SK-N-SH (cell line): ENCODE measurements around the gene PIGC.

ENCODE experiments used
- CHD2 ChIP-seq: fragments of 150-350 bp; IDR thresholded peaks from 2 replicates; pipeline ENCODE4 v1.6.1; 2018; ENCODE audit warnings: low read length; ENCODE audit not compliant: partially characterized antibody
- CTCF ChIP-seq: fragments of 200-600 bp; sonication (generic); IDR thresholded peaks from 2 replicates; pipeline ENCODE4 v1.6.1; 2017; ENCODE audit warnings: antibody characterized with exemption, mild to moderate bottlenecking, moderate library complexity
- EP300 ChIP-seq, 2 experiments: IDR thresholded peaks; 2 replicates each; pipeline versions ENCODE4 v1.4.0 to v1.6.1; 2012; ENCODE audit warnings: borderline replicate concordance in 1 of 2, low read depth in 1 of 2, low read length in 1 of 2
- EZH2phosphoT487 ChIP-seq: fragments of 200-600 bp; sonication (generic); IDR thresholded peaks from 2 replicates; pipeline ENCODE4 v1.6.1; 2017; ENCODE audit warnings: low read depth, mixed run types, mild to moderate bottlenecking, antibody characterized with exemption, moderate library complexity, borderline replicate concordance
- GABPA ChIP-seq: IDR thresholded peaks from 2 replicates; pipeline ENCODE4 v1.4.0; 2012; ENCODE audit warnings: low read depth, mild to moderate bottlenecking
- GATA2 ChIP-seq: sonication (generic); formaldehyde crosslinking; IDR thresholded peaks from 2 replicates; pipeline ENCODE4 v1.5.0; 2020; ENCODE audit warnings: mild to moderate bottlenecking, missing genetic modification reagents
- MAX ChIP-seq: IDR thresholded peaks from 2 replicates; pipeline ENCODE4 v1.4.0; 2012; ENCODE audit warnings: low read depth
- NFIC ChIP-seq: IDR thresholded peaks from 2 replicates; pipeline ENCODE4 v1.4.0; 2012; ENCODE audit warnings: borderline replicate concordance
- PBX3 ChIP-seq: IDR thresholded peaks from 2 replicates; pipeline ENCODE4; 2012
- POLR2AphosphoS5 ChIP-seq: IDR thresholded peaks from 2 replicates; pipeline ENCODE4 v1.6.1; 2012; ENCODE audit warnings: low read depth, low read length
- REST ChIP-seq: IDR thresholded peaks from 2 replicates; pipeline ENCODE4 v1.6.1; 2012; ENCODE audit warnings: mild to moderate bottlenecking, low read depth, low read length, moderate library complexity
- RFX5 ChIP-seq: IDR thresholded peaks from 2 replicates; pipeline ENCODE4 v1.6.1; 2012; ENCODE audit warnings: mild to moderate bottlenecking, improper control_type of control experiment, low read length
- SIN3A ChIP-seq: IDR thresholded peaks from 2 replicates; pipeline ENCODE4 v1.6.1; 2012; ENCODE audit warnings: low read depth, mild to moderate bottlenecking, low read length, moderate library complexity, borderline replicate concordance
- TAF1 ChIP-seq: IDR thresholded peaks from 2 replicates; pipeline ENCODE4 v1.6.1; 2012; ENCODE audit warnings: low read depth, mild to moderate bottlenecking, low read length, moderate library complexity, borderline replicate concordance

GRCh38 chr1:172448995-172449584 is 5.2 kb upstream of the PIGC start:
- TF ChIP-seq GABPA = no peak
- TF ChIP-seq MAX = no peak
- no peak for TF ChIP-seq CHD2
- no peak for TF ChIP-seq TAF1
- no peak for TF ChIP-seq CTCF
- TF ChIP-seq RFX5 = no peak
- no peak for TF ChIP-seq POLR2AphosphoS5
- TF ChIP-seq SIN3A = no peak
- no peak for TF ChIP-seq GATA2 (CRISPR knock-in tag)
- no peak for TF ChIP-seq REST
- TF ChIP-seq NFIC = no peak
- TF ChIP-seq PBX3 = no peak
- no peak for TF ChIP-seq EZH2phosphoT487
- no peak for TF ChIP-seq EP300 (IDR thresholded peaks at IDR 0.05; ENCODE audit: borderline replicate concordance in 1 of 2, low read depth in 1 of 2, low read length in 1 of 2)
